ENCODE results near the gene CPSF4.

GRCh38 chr7:99473315-99473596 lies 34.5 kb downstream of the CPSF4 start:
- TF ChIP-seq CTCF (IDR thresholded peaks at IDR 0.05; ENCODE audit: insufficient read depth, low read length, poor library complexity, severe bottlenecking) (no peak), EZH2phosphoT487 (conservative IDR thresholded peaks at IDR 0.05; ENCODE audit: low read length) (no peak)
